Measurements from ENCODE around the gene TSR3. TPM values are rescaled to one million over a fixed set of nuclear protein-coding genes. Genes with fewer than 3 reads are reported as not detected.

TSR3 gene
- total and polyA plus RNA-seq, 8 donors = 22.2 to 40.9 (median 30.2) TPM

- peaks cover 0 to 30% (median 7%) of the 10 kb centered on the region in 3 donors for H3K36me3 ChIP-seq
- FAIRE-seq (no peak), DNase-seq (peak in 3 of 6 donors; percentile 26 to 59 (median 34)), ATAC-seq (peak in 2 of 4 donors; percentile 13 to 21)
- H3K27ac ChIP-seq = no peak overlapping the region
- no peak overlapping the region for H3K4me3 ChIP-seq
- TF ChIP-seq CTCF (IDR thresholded peaks at IDR 0.05) = no peak
- 45 to 51% methylated on average over 11 of the region's 11 CpGs for WGBS, 2 donors
- no peaks in the 10 kb centered on the region for H3K27me3 ChIP-seq
- no peaks in the 10 kb centered on the region for H3K9me3 ChIP-seq
- intact Hi-C loops (cut with DNase I) = no loop called here
- H3K4me1 ChIP-seq = no peaks in the 10 kb centered on the region
Observed at GRCh38 chr16:1362807-1363206, 11.1 kb upstream of the TSR3 start.

GRCh38 chr16:1361685-1362360 is 10.1 kb upstream of the TSR3 start:
- WGBS, 2 donors = 92 to 94% methylated on average over 43 of the region's 43 CpGs
- no peak for DNase-seq
- H3K4me1 ChIP-seq = no peaks in the 10 kb centered on the region
- no peak for TF ChIP-seq CTCF (IDR thresholded peaks at IDR 0.05)
- no peaks in the 10 kb centered on the region for H3K9me3 ChIP-seq
- no peak for FAIRE-seq
- ATAC-seq = no peak
- no peak overlapping the region for H3K27ac ChIP-seq
- H3K36me3 ChIP-seq = peaks cover 0 to 30% (median 7%) of the 10 kb centered on the region in 3 donors
- intact Hi-C loops (cut with DNase I) = no loop called here
- H3K4me3 ChIP-seq = no peak overlapping the region
- no peaks in the 10 kb centered on the region for H3K27me3 ChIP-seq

GRCh38 chr16:1357906-1358566 is 6.4 kb upstream of the TSR3 start:
- H3K36me3 ChIP-seq = peaks cover 0 to 5% (median under 1%) of the 10 kb centered on the region in 3 donors
- no peak overlapping the region for H3K4me3 ChIP-seq
- peak in 2 of 4 donors; percentile 16 to 31 for ATAC-seq
- FAIRE-seq = no peak
- no peak for TF ChIP-seq CTCF (IDR thresholded peaks at IDR 0.05)
- H3K27me3 ChIP-seq = no peaks in the 10 kb centered on the region
- H3K27ac ChIP-seq = no peak overlapping the region
- DNase-seq = peak in 1 of 6 donors; percentile 8
- intact Hi-C loops (cut with DNase I) = no loop called here
- peaks cover 0 to 2% (median 2%) of the 10 kb centered on the region in 3 donors for H3K4me1 ChIP-seq
- 81 to 82% methylated on average over 19 of the region's 19 CpGs for WGBS, 2 donors
- no peaks in the 10 kb centered on the region for H3K9me3 ChIP-seq

- DNase-seq (peak in 2 of 6 donors; percentile 34 to 81), ATAC-seq (no peak), FAIRE-seq (no peak)
- Histone ChIP-seq H3K4me1 (peaks cover 7 to 10% (median 7%) of the 10 kb centered on the region in 3 donors), H3K27ac (no peak overlapping the region), H3K9me3 (no peaks in the 10 kb centered on the region), H3K36me3 (no peaks in the 10 kb centered on the region), H3K27me3 (no peaks in the 10 kb centered on the region), H3K4me3 (no peak overlapping the region)
- WGBS, 2 donors = 52 to 59% methylated on average over 28 to 33 of the region's 33 CpGs
- intact Hi-C loops (cut with DNase I) = no loop called here
- no peak for TF ChIP-seq CTCF (IDR thresholded peaks at IDR 0.05)
Observed at GRCh38 chr16:1356061-1356900, 4.6 kb upstream of the TSR3 start.

Data from pancreas (tissue), 10 donors.